ENCODE measurements around the gene ARHGAP11A. TPM values are rescaled to one million over a fixed set of nuclear protein-coding genes. Genes with fewer than 3 reads are reported as not detected.

Gene ARHGAP11A
- total and polyA plus RNA-seq, 2 donors (not counting 3 experiments of a cell fraction or from before 2014, with no cell fraction given): 6.6 to 82.3 TPM

- ChIA-PET POLR2A (no interaction called here), CTCF (interaction anchor here (0.9 to 9.5 kb wide), 9 partner anchors 8 to 473 kb away, joined by 3 to 226 read pairs (median 13); no protein-coding TSS in a partner anchor)
- peak overlapping the region; percentile 21 for H3K27ac ChIP-seq (ENCODE audit: insufficient read depth, low read depth, low read length)
- no peaks in the 10 kb centered on the region for H3K79me2 ChIP-seq (ENCODE audit: control insufficient read depth, insufficient read depth, low read length)
- H3K4me2 ChIP-seq (ENCODE audit: insufficient read depth, low read length): no peak overlapping the region
- no peaks in the 10 kb centered on the region for H4K20me1 ChIP-seq (replicated peaks; ENCODE audit: control insufficient read depth, extremely low read depth, insufficient read depth, low read length)
- H3K9ac ChIP-seq (replicated peaks; ENCODE audit: extremely low read depth, insufficient read depth, low read length): no peak overlapping the region
- no peak overlapping the region for H2AFZ ChIP-seq (ENCODE audit: low read depth, low read length)
- no peaks in the 10 kb centered on the region for H3K9me1 ChIP-seq (replicated peaks; ENCODE audit: control insufficient read depth, extremely low read depth, insufficient read depth, low read length)
- FAIRE-seq: peak; percentile 66
- peak; percentile 75 for DNase-seq (ENCODE audit: low read depth, low spot score)
- no peak overlapping the region for H3K4me3 ChIP-seq (replicated peaks in 1 of 3; ENCODE audit: insufficient read depth in 1 of 3, low read depth in 1 of 3, low read length in 3 of 3)
- intact Hi-C loops (cut with micrococcal nuclease): loop anchor here (5.0 kb wide), 2 partner anchors 198 to 428 kb away; no protein-coding TSS in a partner anchor
- dilution Hi-C loops (cut with MboI; ENCODE audit: extremely low pct_ligation_motif_present, low sequenced_read_pairs): no loop called here
- H3K36me3 ChIP-seq (ENCODE audit: control insufficient read depth in 2 of 2, extremely low read depth in 1 of 2, insufficient read depth in 2 of 2, low read length in 2 of 2): peaks cover 0 to 2% of the 10 kb centered on the region in 2 experiments
- H3K27me3 ChIP-seq (ENCODE audit: control insufficient read depth in 2 of 2, insufficient read depth in 2 of 2, low read length in 2 of 2): no peaks in the 10 kb centered on the region
- H3K4me1 ChIP-seq (ENCODE audit: control insufficient read depth, extremely low read depth, insufficient read depth, low read length): peaks cover 7% of the 10 kb centered on the region
- H3K9me3 ChIP-seq (replicated peaks; ENCODE audit: control insufficient read depth, insufficient read depth, low read length): no peaks in the 10 kb centered on the region
- BruUV-seq (replicated peaks): no TSS peak
- TF ChIP-seq GATA2 (IDR thresholded peaks at IDR 0.05; ENCODE audit: insufficient read depth, insufficient read length, low read depth, low read length) (peak; percentile 29), POLR2AphosphoS5 (IDR thresholded peaks at IDR 0.05; ENCODE audit: insufficient read depth, low read depth, low read length) (no peak), FOS (IDR thresholded peaks at IDR 0.05; ENCODE audit: borderline replicate concordance, insufficient read depth, low read length) (peak; percentile 10)
- TF ChIP-seq, protein P1, sequence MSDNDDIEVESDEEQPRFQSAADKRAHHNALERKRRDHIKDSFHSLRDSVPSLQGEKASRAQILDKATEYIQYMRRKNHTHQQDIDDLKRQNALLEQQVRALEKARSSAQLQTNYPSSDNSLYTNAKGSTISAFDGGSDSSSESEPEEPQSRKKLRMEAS (IDR thresholded peaks at IDR 0.05; ENCODE audit: insufficient read depth, insufficient read length): no peak
These were observed 44.2 kb downstream of the ARHGAP11A start for GRCh38 chr15:32659340-32660155.

- no peaks in the 10 kb centered on the region for H3K27me3 ChIP-seq (ENCODE audit: control insufficient read depth in 2 of 2, insufficient read depth in 2 of 2, low read length in 2 of 2)
- CTCF ChIA-PET: interaction anchor here (0.6 to 9.5 kb wide), 8 partner anchors 14 to 334 kb away, joined by 3 to 226 read pairs (median 45); no protein-coding TSS in a partner anchor
- FAIRE-seq: no peak
- dilution Hi-C loops (cut with MboI; ENCODE audit: extremely low pct_ligation_motif_present, low sequenced_read_pairs): no loop called here
- no TSS peak for BruUV-seq (replicated peaks)
- peaks cover 3% of the 10 kb centered on the region for H3K4me1 ChIP-seq (ENCODE audit: control insufficient read depth, extremely low read depth, insufficient read depth, low read length)
- H3K79me2 ChIP-seq (ENCODE audit: control insufficient read depth, insufficient read depth, low read length): no peaks in the 10 kb centered on the region
- no peak overlapping the region for H3K4me2 ChIP-seq (ENCODE audit: insufficient read depth, low read length)
- TF ChIP-seq GATA2 (IDR thresholded peaks at IDR 0.05; ENCODE audit: insufficient read depth, insufficient read length, low read depth, low read length): no peak
- TF ChIP-seq POLR2AphosphoS5 (IDR thresholded peaks at IDR 0.05; ENCODE audit: insufficient read depth, low read depth, low read length): no peak
- TF ChIP-seq MYC (IDR thresholded peaks at IDR 0.05; ENCODE audit: low read depth, low read length): no peak
- no peak for TF ChIP-seq EZH2 (IDR thresholded peaks at IDR 0.05; ENCODE audit: borderline replicate concordance, low read depth, low read length, severe bottlenecking)
- TF ChIP-seq POLR2A (IDR thresholded peaks at IDR 0.05; ENCODE audit: low read depth, low read length): no peak
- TF ChIP-seq, protein P2, sequence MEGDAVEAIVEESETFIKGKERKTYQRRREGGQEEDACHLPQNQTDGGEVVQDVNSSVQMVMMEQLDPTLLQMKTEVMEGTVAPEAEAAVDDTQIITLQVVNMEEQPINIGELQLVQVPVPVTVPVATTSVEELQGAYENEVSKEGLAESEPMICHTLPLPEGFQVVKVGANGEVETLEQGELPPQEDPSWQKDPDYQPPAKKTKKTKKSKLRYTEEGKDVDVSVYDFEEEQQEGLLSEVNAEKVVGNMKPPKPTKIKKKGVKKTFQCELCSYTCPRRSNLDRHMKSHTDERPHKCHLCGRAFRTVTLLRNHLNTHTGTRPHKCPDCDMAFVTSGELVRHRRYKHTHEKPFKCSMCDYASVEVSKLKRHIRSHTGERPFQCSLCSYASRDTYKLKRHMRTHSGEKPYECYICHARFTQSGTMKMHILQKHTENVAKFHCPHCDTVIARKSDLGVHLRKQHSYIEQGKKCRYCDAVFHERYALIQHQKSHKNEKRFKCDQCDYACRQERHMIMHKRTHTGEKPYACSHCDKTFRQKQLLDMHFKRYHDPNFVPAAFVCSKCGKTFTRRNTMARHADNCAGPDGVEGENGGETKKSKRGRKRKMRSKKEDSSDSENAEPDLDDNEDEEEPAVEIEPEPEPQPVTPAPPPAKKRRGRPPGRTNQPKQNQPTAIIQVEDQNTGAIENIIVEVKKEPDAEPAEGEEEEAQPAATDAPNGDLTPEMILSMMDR (IDR thresholded peaks at IDR 0.05; ENCODE audit: extremely low read depth in 1 of 2, insufficient read depth in 1 of 2, low read depth in 1 of 2, low read length in 2 of 2): no peak
- TF ChIP-seq FOS (IDR thresholded peaks at IDR 0.05; ENCODE audit: borderline replicate concordance, insufficient read depth, low read length): no peak
- TF ChIP-seq, protein P1 (IDR thresholded peaks at IDR 0.05; ENCODE audit: insufficient read depth, insufficient read length): no peak
- TF ChIP-seq JUN (IDR thresholded peaks at IDR 0.05; ENCODE audit: borderline replicate concordance, insufficient read depth, insufficient read length, low read depth): no peak
- H3K9ac ChIP-seq (replicated peaks; ENCODE audit: extremely low read depth, insufficient read depth, low read length): no peak overlapping the region
- no peak overlapping the region for H3K4me3 ChIP-seq (replicated peaks in 1 of 3; ENCODE audit: insufficient read depth in 1 of 3, low read depth in 1 of 3, low read length in 3 of 3)
- H4K20me1 ChIP-seq (replicated peaks; ENCODE audit: control insufficient read depth, extremely low read depth, insufficient read depth, low read length): no peaks in the 10 kb centered on the region
- no peak for DNase-seq (ENCODE audit: low read depth, low spot score)
- no peak overlapping the region for H3K27ac ChIP-seq (ENCODE audit: insufficient read depth, low read depth, low read length)
- intact Hi-C loops (cut with micrococcal nuclease): loop anchor here (5.0 kb wide), 2 partner anchors 194 to 424 kb away; no protein-coding TSS in a partner anchor
- H3K9me1 ChIP-seq (replicated peaks; ENCODE audit: control insufficient read depth, extremely low read depth, insufficient read depth, low read length): no peaks in the 10 kb centered on the region
- H3K36me3 ChIP-seq (ENCODE audit: control insufficient read depth in 2 of 2, extremely low read depth in 1 of 2, insufficient read depth in 2 of 2, low read length in 2 of 2): peaks cover 2 to 4% of the 10 kb centered on the region in 2 experiments
- H2AFZ ChIP-seq (ENCODE audit: low read depth, low read length): no peak overlapping the region
- H3K9me3 ChIP-seq (replicated peaks; ENCODE audit: control insufficient read depth, insufficient read depth, low read length): no peaks in the 10 kb centered on the region
- POLR2A ChIA-PET: no interaction called here
These were observed 48.4 kb downstream of the ARHGAP11A start for GRCh38 chr15:32663671-32664070.

Data from endothelial cell of umbilical vein (primary cell).